HG03457 (cell line): ENCODE results near the gene CALHM4.

Experiments
- ATAC-seq: cut with Tn5 transposase; IDR thresholded peaks from one replicate; pipeline ENCODE4 v1.9.1; 2021; ENCODE audit warnings: moderate number of reproducible peaks; ENCODE audit not compliant: unreplicated experiment

Gene CALHM4

GRCh38 chr6:116536216-116536621 is 17.3 kb upstream of the CALHM4 start:
- no peak for ATAC-seq

- ATAC-seq, result no peak
Measured at GRCh38 chr6:116542426-116542825, 11.1 kb upstream of the CALHM4 start.

GRCh38 chr6:116543149-116543548 is 10.4 kb upstream of the CALHM4 start:
- no peak for ATAC-seq

- no peak for ATAC-seq
Measured at GRCh38 chr6:116545651-116546050, 7.9 kb upstream of the CALHM4 start, which contains the start of gene TRAPPC3L. Gene TRAPPC3L, minus strand, starts transcription at chr6:116545684. Its CDS starts 170 bp downstream, at chr6:116545514.

- ATAC-seq, result no peak
Measured at GRCh38 chr6:116547358-116547757, 6.2 kb upstream of the CALHM4 start.

- ATAC-seq, result no peak
Measured at GRCh38 chr6:116550796-116551195, 2.8 kb upstream of the CALHM4 start.

- no peak for ATAC-seq
Measured at GRCh38 chr6:116556065-116556464, 2.5 kb downstream of the CALHM4 start.

- no peak for ATAC-seq
Measured at GRCh38 chr6:116556814-116557415, 3.4 kb downstream of the CALHM4 start.

GRCh38 chr6:116557893-116558292 is 4.3 kb downstream of the CALHM4 start:
- ATAC-seq, result no peak

GRCh38 chr6:116560130-116560529 is 6.6 kb downstream of the CALHM4 start:
- no peak for ATAC-seq

GRCh38 chr6:116561377-116562018 is 7.9 kb downstream of the CALHM4 start:
- no peak for ATAC-seq

GRCh38 chr6:116562019-116562403 is 8.5 kb downstream of the CALHM4 start:
- ATAC-seq, result no peak

GRCh38 chr6:116562614-116563013 is 9.1 kb downstream of the CALHM4 start:
- ATAC-seq, result no peak

GRCh38 chr6:116563830-116564229 is 10.3 kb downstream of the CALHM4 start:
- ATAC-seq, result no peak

- ATAC-seq, result no peak
Measured at GRCh38 chr6:116564311-116564710, 10.8 kb downstream of the CALHM4 start.

- no peak for ATAC-seq
Measured at GRCh38 chr6:116564921-116565872, 11.6 kb downstream of the CALHM4 start.

- no peak for ATAC-seq
Measured at GRCh38 chr6:116568111-116568510, 14.6 kb downstream of the CALHM4 start.

- no peak for ATAC-seq
Measured at GRCh38 chr6:116568821-116569755, 15.5 kb downstream of the CALHM4 start.

GRCh38 chr6:116570856-116571682 is 17.5 kb downstream of the CALHM4 start, which contains the start of gene RWDD1:
Gene RWDD1, plus strand, starts transcription at chr6:116571504. Its CDS starts 79 bp downstream, at chr6:116571583.
- peak; percentile 97 for ATAC-seq

- ATAC-seq, result no peak
Measured at GRCh38 chr6:116571683-116572000, 18.1 kb downstream of the CALHM4 start.
